Stimulated activated CD4-positive, alpha-beta T cell treated with anti-CD3 and anti-CD28 coated beads, Interleukin-2, amount 100 ng/mL, for 24 hours (primary cell): ENCODE data around the gene TEX52.

Experiments used
- DNase-seq, 2 donors: peaks; one replicate each; pipeline ENCODE4 v3.0.0-alpha.2; 2020

The TEX52 gene

DNA sequence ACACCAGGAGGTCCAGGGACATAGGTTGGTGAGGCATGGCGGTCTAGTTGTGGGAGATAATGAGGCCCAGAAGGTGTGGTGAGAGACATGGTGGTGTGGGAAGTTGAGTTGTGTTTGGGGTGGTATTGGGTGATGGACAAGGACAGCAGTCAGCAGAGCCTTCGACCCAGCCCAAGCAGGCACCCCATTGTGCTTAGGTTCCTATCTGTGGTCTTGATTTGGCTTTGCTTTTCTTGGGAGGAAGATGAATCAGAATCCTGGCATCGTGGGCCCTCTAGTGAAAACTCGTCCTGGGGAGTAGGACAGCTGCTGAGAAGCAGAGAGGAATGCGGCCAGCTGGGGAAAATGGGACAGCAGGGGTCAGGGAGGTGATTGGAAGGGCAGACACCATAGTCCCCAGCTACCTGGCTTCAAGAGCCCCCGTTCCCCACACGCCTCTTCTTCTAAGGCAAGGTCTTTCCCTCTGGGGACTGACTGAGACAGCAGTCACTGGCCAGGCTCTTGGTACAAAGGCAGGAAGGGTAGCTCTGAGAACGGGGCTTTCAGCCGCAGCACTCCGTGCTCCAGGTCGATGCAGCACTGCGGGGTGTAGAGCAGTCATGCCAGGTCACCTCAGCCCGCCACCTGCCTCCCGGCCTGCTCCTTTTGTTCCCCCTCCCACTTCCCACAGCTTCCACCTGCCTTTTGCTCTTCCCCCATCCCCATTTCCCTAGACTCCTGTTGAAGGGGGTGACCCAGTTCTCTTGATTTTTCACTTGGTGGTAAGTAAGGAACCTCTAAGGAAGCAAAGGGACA lies 29.9 kb downstream of the TEX52 start:
- no peak for DNase-seq

DNA sequence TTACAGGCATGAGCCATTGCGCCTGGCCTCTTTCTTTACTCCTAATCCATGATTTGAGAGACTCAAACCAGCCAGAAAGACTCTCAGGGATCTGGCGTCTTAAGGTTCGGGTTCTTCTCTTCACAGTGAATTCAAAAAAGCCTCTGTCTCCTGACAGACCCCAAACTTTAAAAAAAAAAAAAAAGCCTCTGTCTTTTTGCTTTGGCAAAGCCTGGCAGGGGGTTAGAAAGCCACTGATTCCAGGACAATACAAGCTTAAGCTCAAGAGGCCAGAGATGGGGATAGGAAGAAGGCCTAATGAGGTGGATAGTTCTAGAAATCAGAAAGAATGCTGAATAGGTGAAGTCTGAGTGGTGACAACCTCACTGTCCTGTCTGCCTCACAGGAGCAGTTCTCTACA lies 30.8 kb downstream of the TEX52 start:
- DNase-seq = no peak

DNA sequence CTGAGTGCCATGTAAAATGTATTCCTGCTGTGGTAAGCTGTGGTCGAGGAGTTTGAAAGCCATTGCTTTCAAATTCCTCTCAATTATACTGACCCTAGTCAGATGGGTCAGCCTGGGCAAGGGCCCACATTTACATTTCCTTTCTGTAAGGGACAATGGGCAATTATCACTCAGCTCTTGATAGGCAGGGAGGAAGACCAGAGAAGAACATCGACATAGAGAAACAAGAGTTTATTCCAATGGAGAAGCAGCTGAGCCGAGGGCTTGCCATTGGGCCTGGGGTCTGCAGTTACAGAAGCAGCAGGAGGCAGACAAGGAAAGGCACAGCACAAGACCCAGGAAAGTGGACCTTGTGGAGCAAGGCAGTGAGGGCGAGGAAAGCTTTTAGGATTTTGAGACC lies 31.7 kb downstream of the TEX52 start:
- no peak for DNase-seq

DNA sequence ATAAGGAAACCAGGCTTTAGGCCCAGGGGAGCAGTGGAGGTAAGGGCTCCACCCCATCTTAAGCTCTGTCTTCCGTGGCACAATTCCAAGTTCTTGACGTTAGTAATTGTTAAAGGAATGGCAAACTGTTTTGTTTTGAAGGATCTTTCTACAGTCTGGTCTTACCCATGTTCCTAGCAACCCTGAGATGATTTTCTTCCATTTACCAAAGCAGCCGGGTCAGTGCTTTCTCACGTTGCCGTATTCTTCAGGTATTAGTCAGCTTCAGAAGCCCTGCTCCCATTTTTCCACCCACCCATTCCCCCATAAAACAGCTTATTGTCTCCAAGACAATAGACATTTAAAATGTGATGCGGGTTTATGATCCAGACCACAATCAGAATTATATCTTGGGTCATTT lies 32.3 kb downstream of the TEX52 start:
- DNase-seq = no peak

DNA sequence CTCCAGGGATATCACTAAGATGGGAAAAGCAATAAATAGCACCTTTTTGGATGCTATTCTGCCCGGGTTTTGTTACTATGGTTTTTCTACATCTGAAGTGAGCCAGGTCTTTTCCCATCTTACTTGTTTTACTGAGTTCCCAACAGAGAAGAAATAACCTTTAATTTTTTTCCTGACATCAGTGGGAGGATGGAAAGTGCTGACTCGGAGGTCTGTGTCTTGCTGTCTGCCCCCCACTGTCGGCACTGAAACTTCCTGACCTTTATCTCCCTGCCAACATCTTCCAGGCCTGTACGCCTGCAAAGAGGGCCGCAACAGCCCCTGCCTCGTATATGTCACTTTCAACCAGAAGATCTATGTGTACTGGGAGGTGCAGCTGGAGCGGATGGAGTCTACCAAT lies 33.4 kb downstream of the TEX52 start:
- no peak for DNase-seq

DNA sequence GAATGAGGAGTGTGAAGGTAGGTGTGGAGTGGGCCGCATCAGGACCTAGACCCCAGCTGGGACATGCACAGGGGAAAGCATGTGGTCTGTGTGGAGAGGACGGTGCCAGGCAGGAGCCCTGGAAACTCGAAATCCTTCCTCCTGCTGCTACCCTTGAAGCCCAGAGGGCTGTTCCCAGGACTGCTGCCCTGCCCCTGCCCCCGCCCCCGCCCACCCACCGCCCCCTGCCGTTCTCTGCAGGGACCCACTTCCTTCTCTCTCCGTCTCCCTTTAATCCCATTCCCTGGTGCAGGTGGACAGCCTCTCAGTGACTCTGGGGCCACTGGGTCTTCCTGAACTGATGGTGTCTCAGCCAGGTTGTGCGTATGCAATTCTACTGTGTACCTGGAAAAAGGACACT lies 36.4 kb downstream of the TEX52 start:
- DNase-seq = no peak

- DNase-seq = no peak
These were observed 37.0 kb downstream of the TEX52 start for GRCh38 chr12:2819810-2820209.

DNA sequence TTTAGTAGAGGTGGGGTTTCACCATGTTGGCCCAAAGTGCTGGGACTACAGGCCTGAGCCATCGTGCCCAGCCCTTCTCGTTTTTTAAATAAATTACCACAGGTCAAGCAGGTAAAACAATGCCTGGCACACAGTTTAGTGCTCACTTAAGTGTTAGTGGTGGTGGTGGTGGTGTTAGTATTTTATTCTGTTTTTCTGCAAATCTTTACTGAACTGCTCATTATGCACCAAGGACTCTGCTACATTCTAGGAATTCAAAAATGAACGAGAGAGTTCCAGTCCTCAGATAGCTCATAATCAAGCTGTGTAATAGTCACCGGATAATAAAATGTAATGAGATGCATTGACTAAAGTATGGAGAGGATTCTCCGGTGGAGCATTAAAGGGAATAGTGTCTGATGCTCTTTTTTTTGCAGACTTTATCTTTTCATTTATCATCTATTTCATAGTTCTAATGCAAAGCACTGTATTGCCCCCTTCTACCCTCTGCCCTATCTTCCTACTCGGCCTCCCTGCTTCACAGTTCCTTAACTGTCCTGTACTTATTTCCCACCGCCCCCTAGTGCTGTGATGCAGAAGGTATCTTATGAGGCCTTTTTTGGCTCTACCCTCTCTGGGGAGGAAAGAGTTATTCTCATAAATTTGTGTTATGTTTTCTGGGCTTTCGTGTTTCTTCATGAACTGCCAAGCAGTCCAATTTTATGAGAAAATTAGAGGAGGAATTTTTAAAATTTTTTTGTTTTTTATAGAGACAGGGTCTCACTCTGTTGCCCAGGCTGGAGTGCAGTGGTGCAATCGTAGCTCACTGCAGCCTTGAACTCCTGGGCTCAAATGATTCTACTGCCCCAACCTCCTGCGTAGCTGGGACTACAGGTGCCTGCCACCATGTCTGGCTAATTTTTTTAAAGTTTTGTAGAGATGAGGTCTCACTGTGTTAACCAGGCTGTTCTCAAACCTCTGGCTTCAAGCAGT lies 43.3 kb downstream of the TEX52 start:
- peak; percentile 52 to 62 for DNase-seq

GRCh38 chr12:2812290-2813213 lies 44.3 kb downstream of the TEX52 start, which contains the start of gene ITFG2:
TSS of gene ITFG2 (plus strand) at chr12:2812668. CDS start at chr12:2812761, 93 bp downstream.
- DNase-seq = peak; percentile 96 to 97

GRCh38 chr12:2811801-2812200 lies 45.0 kb downstream of the TEX52 start:
- no peak for DNase-seq

GRCh38 chr12:2806700-2807099 lies 50.1 kb downstream of the TEX52 start:
- DNase-seq = no peak

DNA sequence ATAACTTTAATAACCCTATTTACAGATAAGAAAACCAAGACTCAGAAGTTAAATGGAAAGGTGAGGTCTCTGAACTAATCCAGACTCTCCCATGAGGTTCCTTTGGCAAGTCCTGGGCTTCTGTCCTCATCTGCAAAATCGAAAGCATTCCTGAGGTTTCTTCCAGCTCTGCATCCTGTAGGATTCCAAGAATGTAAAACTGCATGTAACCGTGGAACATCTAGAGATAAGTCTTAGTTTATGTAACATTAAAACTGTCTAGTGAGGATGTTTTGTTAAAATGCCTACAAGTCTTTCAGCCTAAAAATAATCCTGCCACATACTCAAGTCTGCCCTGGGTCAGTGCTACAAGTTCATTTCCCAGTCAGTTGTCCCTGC lies 51.7 kb downstream of the TEX52 start:
- no peak for DNase-seq

- DNase-seq = no peak
These were observed 52.3 kb downstream of the TEX52 start for GRCh38 chr12:2804393-2805142.

DNA sequence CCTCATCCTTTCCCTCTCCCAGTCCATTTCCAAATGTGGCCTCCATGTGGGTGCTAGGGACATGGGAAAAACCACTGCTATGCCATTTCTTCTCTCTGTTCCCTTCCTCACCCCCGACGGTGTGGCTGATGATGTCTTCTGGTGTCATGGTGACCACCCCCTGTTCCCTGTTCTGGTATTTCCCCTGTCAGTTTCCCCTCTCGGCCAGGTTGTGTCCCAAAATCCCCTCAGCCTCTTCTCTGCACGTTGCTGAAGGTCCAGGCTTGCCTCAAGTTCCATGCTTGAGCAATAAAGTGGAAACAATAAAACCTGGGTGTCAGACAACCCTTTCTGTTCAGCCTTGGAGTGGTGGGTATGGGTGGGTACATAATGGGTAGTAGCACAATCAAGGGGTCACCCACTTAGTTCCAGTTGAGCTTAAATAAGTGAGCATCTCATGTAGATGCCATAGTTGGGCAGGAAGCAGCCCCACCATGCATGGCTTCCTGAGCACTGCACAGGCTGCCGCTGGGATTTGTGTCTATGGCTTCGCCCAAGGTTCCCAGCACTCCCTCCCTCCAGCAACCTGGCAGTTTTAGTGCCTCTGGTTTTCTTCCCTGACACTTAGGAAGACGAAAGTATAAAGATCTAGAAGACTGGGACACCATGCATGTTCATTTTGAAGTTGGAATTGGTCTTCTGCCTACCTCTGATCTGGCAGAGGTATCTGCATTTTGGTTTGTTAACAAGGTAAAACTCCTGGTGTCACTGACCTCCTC lies 53.0 kb downstream of the TEX52 start:
- no peak for DNase-seq

- DNase-seq = no peak
These were observed 55.6 kb downstream of the TEX52 start for GRCh38 chr12:2801044-2801783.

- no peak for DNase-seq
These were observed 56.7 kb downstream of the TEX52 start for GRCh38 chr12:2800046-2800570.
